ENCODE data around the gene SORCS2.

The SORCS2 gene

GRCh38 chr4:7270121-7270520 is 77.8 kb downstream of the SORCS2 start:
- no peaks in the 10 kb centered on the region for H3K36me3 ChIP-seq (ENCODE audit: control insufficient read depth in 2 of 2, insufficient read depth in 2 of 2, low read length in 2 of 2)

GRCh38 chr4:7272404-7272803 is 80.1 kb downstream of the SORCS2 start:
- Histone ChIP-seq H3K9me3 (ENCODE audit: control insufficient read depth in 2 of 2, low read length in 2 of 2) (no peaks in the 10 kb centered on the region), H3K4me3 (ENCODE audit: low read length in 2 of 2) (no peak overlapping the region), H3K4me1 (ENCODE audit: control insufficient read depth, insufficient read depth, low read length) (peaks cover 3% of the 10 kb centered on the region), H3K36me3 (ENCODE audit: control insufficient read depth in 2 of 2, insufficient read depth in 2 of 2, low read length in 2 of 2) (no peaks in the 10 kb centered on the region), H3K27ac (ENCODE audit: low read length) (no peak overlapping the region), H3K9ac (ENCODE audit: low read length in 2 of 2) (no peak overlapping the region), H3K27me3 (ENCODE audit: control insufficient read depth in 1 of 2, insufficient read depth in 2 of 2, low read length in 2 of 2) (peaks cover 0 to 2% of the 10 kb centered on the region in 2 donors)

More at GRCh38 chr4:7270121-7270520, 77.8 kb downstream of the SORCS2 start:
- Histone ChIP-seq H3K4me3 (ENCODE audit: low read length in 2 of 2) (no peak overlapping the region), H3K27me3 (ENCODE audit: control insufficient read depth in 1 of 2, insufficient read depth in 2 of 2, low read length in 2 of 2) (peaks cover 0 to 2% of the 10 kb centered on the region in 2 donors), H3K9ac (ENCODE audit: low read length in 2 of 2) (no peak overlapping the region), H3K9me3 (ENCODE audit: control insufficient read depth in 2 of 2, low read length in 2 of 2) (no peaks in the 10 kb centered on the region), H3K4me1 (ENCODE audit: control insufficient read depth, insufficient read depth, low read length) (no peaks in the 10 kb centered on the region), H3K27ac (ENCODE audit: low read length) (no peak overlapping the region)

- H3K27me3 ChIP-seq (ENCODE audit: control insufficient read depth in 1 of 2, insufficient read depth in 2 of 2, low read length in 2 of 2), result peaks cover 0 to 2% of the 10 kb centered on the region in 2 donors
- H3K27ac ChIP-seq (ENCODE audit: low read length), result no peak overlapping the region
- H3K36me3 ChIP-seq (ENCODE audit: control insufficient read depth in 2 of 2, insufficient read depth in 2 of 2, low read length in 2 of 2), result no peaks in the 10 kb centered on the region
- H3K4me3 ChIP-seq (ENCODE audit: low read length in 2 of 2), result no peak overlapping the region
- peaks cover 3% of the 10 kb centered on the region for H3K4me1 ChIP-seq (ENCODE audit: control insufficient read depth, insufficient read depth, low read length)
- H3K9ac ChIP-seq (ENCODE audit: low read length in 2 of 2), result no peak overlapping the region
- H3K9me3 ChIP-seq (ENCODE audit: control insufficient read depth in 2 of 2, low read length in 2 of 2), result no peaks in the 10 kb centered on the region
Measured at GRCh38 chr4:7273738-7274297, 81.5 kb downstream of the SORCS2 start.

GRCh38 chr4:7275067-7275466 is 82.7 kb downstream of the SORCS2 start:
- H3K9me3 ChIP-seq (ENCODE audit: control insufficient read depth in 2 of 2, low read length in 2 of 2), result no peaks in the 10 kb centered on the region
- no peak overlapping the region for H3K4me3 ChIP-seq (ENCODE audit: low read length in 2 of 2)
- no peak overlapping the region for H3K9ac ChIP-seq (ENCODE audit: low read length in 2 of 2)
- H3K4me1 ChIP-seq (ENCODE audit: control insufficient read depth, insufficient read depth, low read length), result peaks cover 3% of the 10 kb centered on the region
- no peaks in the 10 kb centered on the region for H3K36me3 ChIP-seq (ENCODE audit: control insufficient read depth in 2 of 2, insufficient read depth in 2 of 2, low read length in 2 of 2)
- no peaks in the 10 kb centered on the region for H3K27me3 ChIP-seq (ENCODE audit: control insufficient read depth in 1 of 2, insufficient read depth in 2 of 2, low read length in 2 of 2)
- no peak overlapping the region for H3K27ac ChIP-seq (ENCODE audit: low read length)

- Histone ChIP-seq H3K4me3 (ENCODE audit: low read length in 2 of 2) (no peak overlapping the region), H3K9ac (ENCODE audit: low read length in 2 of 2) (no peak overlapping the region), H3K27ac (ENCODE audit: low read length) (no peak overlapping the region), H3K9me3 (ENCODE audit: control insufficient read depth in 2 of 2, low read length in 2 of 2) (no peaks in the 10 kb centered on the region), H3K36me3 (ENCODE audit: control insufficient read depth in 2 of 2, insufficient read depth in 2 of 2, low read length in 2 of 2) (no peaks in the 10 kb centered on the region), H3K4me1 (ENCODE audit: control insufficient read depth, insufficient read depth, low read length) (peaks cover 3% of the 10 kb centered on the region), H3K27me3 (ENCODE audit: control insufficient read depth in 1 of 2, insufficient read depth in 2 of 2, low read length in 2 of 2) (no peaks in the 10 kb centered on the region)
Measured at GRCh38 chr4:7275490-7276154, 83.3 kb downstream of the SORCS2 start.

GRCh38 chr4:7276515-7276914 is 84.2 kb downstream of the SORCS2 start:
- Histone ChIP-seq H3K36me3 (ENCODE audit: control insufficient read depth in 2 of 2, insufficient read depth in 2 of 2, low read length in 2 of 2) (no peaks in the 10 kb centered on the region), H3K4me3 (ENCODE audit: low read length in 2 of 2) (no peak overlapping the region), H3K9me3 (ENCODE audit: control insufficient read depth in 2 of 2, low read length in 2 of 2) (no peaks in the 10 kb centered on the region), H3K9ac (ENCODE audit: low read length in 2 of 2) (no peak overlapping the region), H3K4me1 (ENCODE audit: control insufficient read depth, insufficient read depth, low read length) (peaks cover 3% of the 10 kb centered on the region), H3K27me3 (ENCODE audit: control insufficient read depth in 1 of 2, insufficient read depth in 2 of 2, low read length in 2 of 2) (no peaks in the 10 kb centered on the region), H3K27ac (ENCODE audit: low read length) (no peak overlapping the region)

- Histone ChIP-seq H3K36me3 (ENCODE audit: control insufficient read depth in 2 of 2, insufficient read depth in 2 of 2, low read length in 2 of 2) (no peaks in the 10 kb centered on the region), H3K9me3 (ENCODE audit: control insufficient read depth in 2 of 2, low read length in 2 of 2) (no peaks in the 10 kb centered on the region), H3K4me1 (ENCODE audit: control insufficient read depth, insufficient read depth, low read length) (peaks cover 3% of the 10 kb centered on the region)
Measured at GRCh38 chr4:7278071-7278765, 85.9 kb downstream of the SORCS2 start.

GRCh38 chr4:7278981-7279380 is 86.6 kb downstream of the SORCS2 start:
- no peaks in the 10 kb centered on the region for H3K9me3 ChIP-seq (ENCODE audit: control insufficient read depth in 2 of 2, low read length in 2 of 2)
- peaks cover 3% of the 10 kb centered on the region for H3K4me1 ChIP-seq (ENCODE audit: control insufficient read depth, insufficient read depth, low read length)
- H3K4me3 ChIP-seq (ENCODE audit: low read length in 2 of 2), result no peak overlapping the region
- H3K27me3 ChIP-seq (ENCODE audit: control insufficient read depth in 1 of 2, insufficient read depth in 2 of 2, low read length in 2 of 2), result no peaks in the 10 kb centered on the region
- no peaks in the 10 kb centered on the region for H3K36me3 ChIP-seq (ENCODE audit: control insufficient read depth in 2 of 2, insufficient read depth in 2 of 2, low read length in 2 of 2)
- H3K27ac ChIP-seq (ENCODE audit: low read length), result no peak overlapping the region
- no peak overlapping the region for H3K9ac ChIP-seq (ENCODE audit: low read length in 2 of 2)

More at GRCh38 chr4:7278071-7278765, 85.9 kb downstream of the SORCS2 start:
- no peak overlapping the region for H3K4me3 ChIP-seq (ENCODE audit: low read length in 2 of 2)
- H3K27ac ChIP-seq (ENCODE audit: low read length), result no peak overlapping the region
- no peaks in the 10 kb centered on the region for H3K27me3 ChIP-seq (ENCODE audit: control insufficient read depth in 1 of 2, insufficient read depth in 2 of 2, low read length in 2 of 2)
- no peak overlapping the region for H3K9ac ChIP-seq (ENCODE audit: low read length in 2 of 2)

- Histone ChIP-seq H3K9me3 (ENCODE audit: control insufficient read depth in 2 of 2, low read length in 2 of 2) (no peaks in the 10 kb centered on the region), H3K27me3 (ENCODE audit: control insufficient read depth in 1 of 2, insufficient read depth in 2 of 2, low read length in 2 of 2) (no peaks in the 10 kb centered on the region), H3K9ac (ENCODE audit: low read length in 2 of 2) (no peak overlapping the region)
Measured at GRCh38 chr4:7279902-7280301, 87.6 kb downstream of the SORCS2 start.

GRCh38 chr4:7280926-7281690 is 88.8 kb downstream of the SORCS2 start:
- H3K4me3 ChIP-seq (ENCODE audit: low read length in 2 of 2), result no peak overlapping the region
- H3K9me3 ChIP-seq (ENCODE audit: control insufficient read depth in 2 of 2, low read length in 2 of 2), result no peaks in the 10 kb centered on the region
- H3K9ac ChIP-seq (ENCODE audit: low read length in 2 of 2), result no peak overlapping the region
- no peaks in the 10 kb centered on the region for H3K36me3 ChIP-seq (ENCODE audit: control insufficient read depth in 2 of 2, insufficient read depth in 2 of 2, low read length in 2 of 2)
- no peaks in the 10 kb centered on the region for H3K27me3 ChIP-seq (ENCODE audit: control insufficient read depth in 1 of 2, insufficient read depth in 2 of 2, low read length in 2 of 2)
- H3K27ac ChIP-seq (ENCODE audit: low read length), result no peak overlapping the region
- peaks cover 9% of the 10 kb centered on the region for H3K4me1 ChIP-seq (ENCODE audit: control insufficient read depth, insufficient read depth, low read length)

More at GRCh38 chr4:7279902-7280301, 87.6 kb downstream of the SORCS2 start:
- H3K27ac ChIP-seq (ENCODE audit: low read length), result no peak overlapping the region
- H3K36me3 ChIP-seq (ENCODE audit: control insufficient read depth in 2 of 2, insufficient read depth in 2 of 2, low read length in 2 of 2), result no peaks in the 10 kb centered on the region
- H3K4me1 ChIP-seq (ENCODE audit: control insufficient read depth, insufficient read depth, low read length), result peaks cover 3% of the 10 kb centered on the region
- H3K4me3 ChIP-seq (ENCODE audit: low read length in 2 of 2), result no peak overlapping the region

Measured in stomach smooth muscle (tissue), 2 donors.